ENCODE data around the gene DAP3.

DAP3 gene

DNA sequence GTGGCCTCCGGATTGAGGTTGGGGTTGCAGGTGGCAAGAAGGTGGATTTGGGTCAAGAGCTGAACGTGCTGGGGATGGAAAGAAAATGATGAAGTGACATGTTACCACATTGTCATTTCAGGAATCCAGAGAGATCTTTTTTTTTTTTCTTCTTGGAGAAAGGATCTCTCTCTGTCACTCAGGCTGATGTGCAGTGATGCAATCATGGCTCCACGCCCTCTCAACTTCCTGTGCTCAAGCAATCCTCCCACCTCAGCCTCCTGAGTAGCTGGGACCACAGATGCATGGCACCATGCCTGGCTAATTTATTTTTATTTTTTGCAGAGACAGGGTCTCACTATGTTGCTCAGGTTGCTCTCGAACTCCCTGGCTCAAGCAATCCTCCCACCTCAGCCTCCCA is 87.5 kb downstream of the DAP3 start:
- DNase-seq (ENCODE audit: low read depth): no peak

GRCh38 chr1:155777582-155777981 is 88.7 kb downstream of the DAP3 start:
- no peak for DNase-seq (ENCODE audit: low read depth)

All from stromal cell of bone marrow (primary cell).